Stimulated activated naive CD8-positive, alpha-beta T cell treated with anti-CD3 and anti-CD28 coated beads, Interleukin-15, Interleukin-2, amounts not matched to agents 100 ng/mL and 50 ng/mL, for 24 hours (primary cell): Measurements from ENCODE around the gene FBXL13.
"Not testable (repeated sequence)": the region's sequence is repeated elsewhere in the genome, so short reads cannot be mapped to it uniquely, and the experiment has no call there.

Source experiments
- H3K27ac Mint-ChIP-seq: one replicate; pipeline ENCODE4 v1.8.0; 2021; ENCODE audit warnings: mild to moderate bottlenecking, mixed read lengths
- H3K27me3 Mint-ChIP-seq: one replicate; pipeline ENCODE4 v1.8.0; 2021; ENCODE audit warnings: mixed read lengths
- H3K36me3 Mint-ChIP-seq: one replicate; pipeline ENCODE4 v1.8.0; 2021; ENCODE audit warnings: low read depth, mixed read lengths
- H3K4me1 Mint-ChIP-seq: one replicate; pipeline ENCODE4 v1.8.0; 2021; ENCODE audit warnings: low read depth, mixed read lengths
- H3K4me3 Mint-ChIP-seq: one replicate; pipeline ENCODE4 v1.8.0; 2021; ENCODE audit warnings: mild to moderate bottlenecking, mixed read lengths
- H3K9me3 Mint-ChIP-seq: one replicate; pipeline ENCODE4 v1.8.0; 2021; ENCODE audit warnings: mixed read lengths

Gene FBXL13

DNA sequence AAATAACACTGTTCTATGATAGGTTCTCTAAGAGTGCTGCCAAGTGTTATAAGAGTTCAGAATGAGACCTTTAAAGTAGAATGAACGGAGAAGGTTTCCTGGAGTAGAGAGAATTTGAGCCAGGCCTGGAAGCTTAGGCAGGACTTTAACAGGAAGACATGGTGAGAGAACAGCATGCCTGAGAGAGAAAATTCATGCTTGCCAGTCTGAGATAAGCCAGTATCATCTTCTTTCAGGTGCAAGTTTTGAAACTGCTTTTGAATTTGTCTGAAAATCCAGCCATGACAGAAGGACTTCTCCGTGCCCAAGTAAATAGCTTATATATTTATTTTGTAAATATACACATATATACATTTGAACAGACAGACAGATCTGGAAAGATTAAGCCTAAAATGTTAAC is 22.4 kb upstream of the FBXL13 start:
- Mint-ChIP-seq H3K4me3 (no peak overlapping the region), H3K27me3 (no peaks in the 10 kb centered on the region), H3K36me3 (peaks cover 57% of the 10 kb centered on the region), H3K9me3 (no peaks in the 10 kb centered on the region), H3K4me1 (no peaks in the 10 kb centered on the region), H3K27ac (no peak overlapping the region)

GRCh38 chr7:103095558-103095957 is 21.0 kb upstream of the FBXL13 start:
- not testable (repeated sequence) for H3K9me3 Mint-ChIP-seq, H3K27me3 Mint-ChIP-seq, H3K27ac Mint-ChIP-seq, H3K4me1 Mint-ChIP-seq, H3K4me3 Mint-ChIP-seq
- peaks cover 62% of the 10 kb centered on the region for H3K36me3 Mint-ChIP-seq

GRCh38 chr7:103094102-103094501 is 19.5 kb upstream of the FBXL13 start:
- Mint-ChIP-seq H3K9me3 (no peaks in the 10 kb centered on the region), H3K27me3 (no peaks in the 10 kb centered on the region), H3K36me3 (peaks cover 67% of the 10 kb centered on the region), H3K4me1 (no peaks in the 10 kb centered on the region), H3K27ac (no peak overlapping the region), H3K4me3 (no peak overlapping the region)

DNA sequence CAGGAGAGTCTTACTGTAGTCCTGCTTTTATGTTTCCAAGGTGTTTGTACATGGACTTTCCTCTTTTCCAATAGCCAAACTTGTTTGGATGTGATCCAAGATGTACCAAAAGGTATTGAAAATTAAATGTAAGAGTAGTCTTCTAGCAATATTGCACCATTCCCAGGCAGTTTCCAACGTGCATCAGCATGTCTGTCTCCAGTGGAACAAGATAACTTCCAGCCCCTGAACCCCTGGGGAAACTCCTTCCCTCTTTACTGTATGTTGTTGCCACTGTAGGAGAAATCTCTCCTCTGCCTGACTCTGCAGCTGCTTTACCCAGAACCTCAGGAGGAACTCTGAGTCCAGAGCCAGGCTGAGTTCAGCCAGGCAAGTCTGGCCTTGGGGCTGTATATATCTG is 18.8 kb upstream of the FBXL13 start:
- Mint-ChIP-seq H3K4me3 (no peak overlapping the region), H3K27me3 (no peaks in the 10 kb centered on the region), H3K9me3 (no peaks in the 10 kb centered on the region), H3K36me3 (peaks cover 74% of the 10 kb centered on the region), H3K4me1 (no peaks in the 10 kb centered on the region), H3K27ac (no peak overlapping the region)

DNA sequence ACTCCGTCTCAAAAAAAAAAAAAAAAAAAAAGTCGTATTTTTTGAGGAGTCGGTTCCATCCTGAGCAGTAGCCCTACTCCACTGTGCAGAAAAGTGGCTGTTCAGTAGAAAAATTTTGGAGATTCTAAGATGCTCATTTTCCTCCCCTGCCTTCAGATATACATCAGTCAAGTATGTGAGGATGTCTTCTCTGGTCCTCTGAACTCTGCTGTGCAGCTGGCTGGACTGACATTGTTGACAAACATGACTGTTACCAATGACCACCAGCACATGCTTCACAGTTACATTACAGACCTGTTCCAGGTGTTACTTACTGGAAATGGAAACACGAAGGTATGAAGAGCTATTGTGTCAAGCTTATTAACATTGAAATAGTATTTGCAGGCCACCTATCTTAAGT is 17.7 kb upstream of the FBXL13 start:
- H3K27ac Mint-ChIP-seq, H3K9me3 Mint-ChIP-seq, H3K4me1 Mint-ChIP-seq, H3K4me3 Mint-ChIP-seq, H3K27me3 Mint-ChIP-seq: not testable (repeated sequence)
- peaks cover 74% of the 10 kb centered on the region for H3K36me3 Mint-ChIP-seq

DNA sequence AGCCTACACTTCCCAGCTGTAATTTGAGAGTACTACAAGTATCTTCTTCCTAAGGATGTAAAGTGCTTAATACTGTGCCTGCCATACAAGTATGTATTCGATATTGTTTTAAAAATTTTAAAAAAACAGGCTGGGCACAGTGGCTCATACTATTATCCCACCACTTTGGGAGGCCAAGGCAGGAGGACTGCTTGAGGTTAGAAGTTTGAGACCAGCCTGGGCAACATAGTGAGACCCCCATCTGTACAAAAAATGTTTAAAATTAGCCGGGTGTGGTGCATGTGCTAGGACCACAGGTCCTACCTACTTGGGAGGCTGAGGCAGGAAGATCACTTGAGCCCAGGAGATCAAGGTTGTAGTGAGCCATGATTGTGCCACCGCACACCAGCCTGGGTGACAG is 8.6 kb upstream of the FBXL13 start:
- no peak overlapping the region for H3K4me3 Mint-ChIP-seq

GRCh38 chr7:103082497-103082896 is 7.9 kb upstream of the FBXL13 start:
- H3K9me3 Mint-ChIP-seq, result no peaks in the 10 kb centered on the region
- peaks cover 27% of the 10 kb centered on the region for H3K4me1 Mint-ChIP-seq
- H3K27me3 Mint-ChIP-seq, result no peaks in the 10 kb centered on the region
- H3K4me3 Mint-ChIP-seq, result no peak overlapping the region
- H3K27ac Mint-ChIP-seq, result no peak overlapping the region
- H3K36me3 Mint-ChIP-seq, result peaks cover 50% of the 10 kb centered on the region

More for the DNA sequence above, 8.6 kb upstream of the FBXL13 start:
- H3K27ac Mint-ChIP-seq, result no peak overlapping the region
- H3K27me3 Mint-ChIP-seq, result no peaks in the 10 kb centered on the region
- H3K9me3 Mint-ChIP-seq, result no peaks in the 10 kb centered on the region
- H3K4me1 Mint-ChIP-seq, result peaks cover 20% of the 10 kb centered on the region
- H3K36me3 Mint-ChIP-seq, result peaks cover 47% of the 10 kb centered on the region

- Mint-ChIP-seq H3K9me3 (no peaks in the 10 kb centered on the region), H3K27ac (no peak overlapping the region), H3K4me1 (peaks cover 42% of the 10 kb centered on the region), H3K36me3 (peaks cover 43% of the 10 kb centered on the region), H3K4me3 (no peak overlapping the region), H3K27me3 (no peaks in the 10 kb centered on the region)
These were observed 6.3 kb upstream of the FBXL13 start for GRCh38 chr7:103080923-103081322.

DNA sequence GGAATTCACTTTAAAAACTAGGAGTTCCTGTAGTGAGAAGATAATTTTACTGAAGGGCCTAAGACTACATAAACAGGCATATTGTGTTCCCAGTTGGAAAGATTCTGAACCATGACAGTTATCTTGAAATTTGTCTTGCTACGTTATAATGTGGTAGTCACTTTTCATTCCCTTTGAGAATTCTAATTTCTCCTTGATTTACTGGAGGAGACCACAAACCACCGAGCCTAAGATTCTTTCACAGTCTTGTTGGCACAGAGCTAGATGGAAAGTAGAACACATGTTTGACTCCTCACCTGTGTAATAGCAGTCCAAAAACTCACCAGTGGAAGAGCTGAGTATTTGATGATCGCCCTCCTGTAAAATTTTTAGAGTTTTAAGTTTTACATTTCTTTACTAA is 5.2 kb upstream of the FBXL13 start:
- Mint-ChIP-seq H3K27ac (no peak overlapping the region), H3K4me3 (no peak overlapping the region), H3K36me3 (peaks cover 43% of the 10 kb centered on the region), H3K9me3 (no peaks in the 10 kb centered on the region), H3K4me1 (peaks cover 47% of the 10 kb centered on the region), H3K27me3 (no peaks in the 10 kb centered on the region)

- not testable (repeated sequence) for H3K4me3 Mint-ChIP-seq, H3K27ac Mint-ChIP-seq, H3K9me3 Mint-ChIP-seq, H3K27me3 Mint-ChIP-seq
- peaks cover 35% of the 10 kb centered on the region for H3K36me3 Mint-ChIP-seq
- H3K4me1 Mint-ChIP-seq, result peaks cover 58% of the 10 kb centered on the region
These were observed 3.6 kb upstream of the FBXL13 start for GRCh38 chr7:103078226-103078625.

DNA sequence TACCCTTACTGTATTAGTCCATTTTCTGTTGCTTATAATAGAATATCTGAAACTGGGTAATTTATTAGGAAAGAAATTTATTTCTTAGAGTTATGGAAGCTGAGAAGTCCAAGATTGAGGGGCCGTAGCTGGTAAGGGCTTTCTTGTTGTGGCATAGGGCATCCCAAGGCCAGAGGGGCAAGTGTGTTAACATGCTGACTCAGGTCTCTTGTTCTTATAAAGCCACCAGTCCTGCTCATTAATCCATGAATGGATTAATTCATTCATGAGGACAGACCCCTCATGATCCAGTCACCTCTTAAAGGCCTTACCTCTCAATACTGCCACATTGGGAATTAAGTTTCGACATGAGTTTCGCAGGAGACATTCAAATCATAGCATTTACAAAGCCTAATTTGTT is 2.7 kb upstream of the FBXL13 start:
- H3K9me3 Mint-ChIP-seq, result no peaks in the 10 kb centered on the region
- H3K4me3 Mint-ChIP-seq, result no peak overlapping the region
- H3K27ac Mint-ChIP-seq, result no peak overlapping the region
- H3K36me3 Mint-ChIP-seq, result peaks cover 30% of the 10 kb centered on the region
- peaks cover 57% of the 10 kb centered on the region for H3K4me1 Mint-ChIP-seq
- H3K27me3 Mint-ChIP-seq, result no peaks in the 10 kb centered on the region

- Mint-ChIP-seq H3K36me3 (peaks cover 30% of the 10 kb centered on the region), H3K9me3 (no peaks in the 10 kb centered on the region), H3K4me1 (peaks cover 53% of the 10 kb centered on the region), H3K27me3 (no peaks in the 10 kb centered on the region), H3K27ac (no peak overlapping the region), H3K4me3 (peak overlapping the region; percentile 95)
These were observed 2.2 kb upstream of the FBXL13 start for GRCh38 chr7:103076764-103077163.

GRCh38 chr7:103075337-103075918 is 832 bp upstream of the FBXL13 start:
- peak overlapping the region; percentile 91 for H3K27ac Mint-ChIP-seq

DNA sequence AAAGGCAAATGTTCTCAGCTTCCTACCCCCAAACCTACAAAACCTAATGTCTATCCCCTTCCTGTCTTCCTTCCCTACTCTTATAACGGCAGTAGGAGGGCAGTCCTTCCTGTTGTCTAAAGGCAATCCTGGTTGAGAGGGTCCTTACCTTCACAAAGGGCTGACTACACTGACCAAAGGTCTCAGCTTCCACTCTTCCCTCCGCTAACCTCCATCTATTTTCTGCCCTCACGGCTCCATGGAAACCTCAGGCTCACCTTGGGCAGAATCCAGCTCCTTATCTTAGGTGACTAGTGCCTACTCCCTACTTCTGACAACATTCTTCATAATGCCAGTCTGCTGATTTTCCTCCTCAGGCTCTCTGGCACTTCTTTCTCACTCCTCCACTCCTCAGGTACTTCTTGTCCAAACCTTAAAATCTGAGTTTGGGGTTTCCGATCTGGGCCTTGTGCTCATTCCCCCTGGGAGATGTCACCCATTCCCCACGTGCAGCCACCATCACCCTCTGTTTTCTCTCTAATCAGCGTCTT is 542 bp downstream of the FBXL13 start:
- Mint-ChIP-seq H3K27ac (peak overlapping the region; percentile 91), H3K27me3 (no peaks in the 10 kb centered on the region)

More at GRCh38 chr7:103075337-103075918, 832 bp upstream of the FBXL13 start:
- H3K36me3 Mint-ChIP-seq, result peaks cover 30% of the 10 kb centered on the region
- no peaks in the 10 kb centered on the region for H3K9me3 Mint-ChIP-seq
- H3K4me3 Mint-ChIP-seq, result peak overlapping the region; percentile 95
- H3K27me3 Mint-ChIP-seq, result no peaks in the 10 kb centered on the region
- H3K4me1 Mint-ChIP-seq, result peaks cover 53% of the 10 kb centered on the region

GRCh38 chr7:103071000-103071399 is 3.6 kb downstream of the FBXL13 start:
- H3K27me3 Mint-ChIP-seq, result no peaks in the 10 kb centered on the region
- H3K4me3 Mint-ChIP-seq, result no peak overlapping the region
- no peaks in the 10 kb centered on the region for H3K9me3 Mint-ChIP-seq
- peaks cover 20% of the 10 kb centered on the region for H3K4me1 Mint-ChIP-seq
- peaks cover 6% of the 10 kb centered on the region for H3K36me3 Mint-ChIP-seq
- H3K27ac Mint-ChIP-seq, result no peak overlapping the region

More for the DNA sequence above, 542 bp downstream of the FBXL13 start:
- Mint-ChIP-seq H3K4me1 (peaks cover 46% of the 10 kb centered on the region), H3K9me3 (no peaks in the 10 kb centered on the region), H3K4me3 (peak overlapping the region; percentile 89), H3K36me3 (peaks cover 20% of the 10 kb centered on the region)
